Upper lobe of right lung (tissue), 1 donor: ENCODE results near the gene CMBL. TPM values are rescaled to one million over a fixed set of nuclear protein-coding genes. Genes with fewer than 3 reads are reported as not detected.

Experiments
- ATAC-seq: fragments of 200-7000 bp; cut with Tn5 transposase; one replicate; pipeline ENCODE4 v1.9.1; 2020; ENCODE audit warnings: mild to moderate bottlenecking, moderate library complexity
- DNase-seq: peaks from one replicate; pipeline ENCODE4 v3.0.0-alpha.2; 2020
- H3K27ac ChIP-seq: fragments of 200-600 bp; one replicate; pipeline ENCODE4 v1.8.0; 2022
- H3K27me3 ChIP-seq: fragments of 200-600 bp; one replicate; pipeline ENCODE4 v1.8.0; 2022; ENCODE audit warnings: mild to moderate bottlenecking
- H3K36me3 ChIP-seq: fragments of 200-600 bp; one replicate; pipeline ENCODE4 v1.8.0; 2022
- H3K4me1 ChIP-seq: fragments of 200-600 bp; one replicate; pipeline ENCODE4 v1.8.0; 2022
- H3K4me3 ChIP-seq: fragments of 200-600 bp; one replicate; pipeline ENCODE4 v1.8.0; 2022; ENCODE audit warnings: mild to moderate bottlenecking
- H3K9me3 ChIP-seq: fragments of 200-600 bp; one replicate; pipeline ENCODE4 v1.8.0; 2022
- intact Hi-C: fragments of 100-400 bp; cut with DNase I; formaldehyde crosslinking; loops from one replicate; pipeline ENCODE4 v1.11.0; 2022
- total RNA-seq: library from RNA; stranded (reverse); fragmentation: NEBNext Ultra II Directional; extraction: Animal tissue kit (Norgen Biotek cat#: 25700); gene quantifications from one replicate; pipeline ENCODE4 v1.2.1, GENCODE V29; 2021
- TF ChIP-seq, protein P1 (sequence below): fragments of 200-600 bp; IDR thresholded peaks from one replicate; pipeline ENCODE4 v1.8.0; 2022; ENCODE audit warnings: antibody characterized with exemption
- donor health status: DM: no; HTN: yes; CAD: no; lungs with severe emphysema.

Gene CMBL
- total RNA-seq, 1 donor from 2014 or later, result 21.8 TPM

DNA sequence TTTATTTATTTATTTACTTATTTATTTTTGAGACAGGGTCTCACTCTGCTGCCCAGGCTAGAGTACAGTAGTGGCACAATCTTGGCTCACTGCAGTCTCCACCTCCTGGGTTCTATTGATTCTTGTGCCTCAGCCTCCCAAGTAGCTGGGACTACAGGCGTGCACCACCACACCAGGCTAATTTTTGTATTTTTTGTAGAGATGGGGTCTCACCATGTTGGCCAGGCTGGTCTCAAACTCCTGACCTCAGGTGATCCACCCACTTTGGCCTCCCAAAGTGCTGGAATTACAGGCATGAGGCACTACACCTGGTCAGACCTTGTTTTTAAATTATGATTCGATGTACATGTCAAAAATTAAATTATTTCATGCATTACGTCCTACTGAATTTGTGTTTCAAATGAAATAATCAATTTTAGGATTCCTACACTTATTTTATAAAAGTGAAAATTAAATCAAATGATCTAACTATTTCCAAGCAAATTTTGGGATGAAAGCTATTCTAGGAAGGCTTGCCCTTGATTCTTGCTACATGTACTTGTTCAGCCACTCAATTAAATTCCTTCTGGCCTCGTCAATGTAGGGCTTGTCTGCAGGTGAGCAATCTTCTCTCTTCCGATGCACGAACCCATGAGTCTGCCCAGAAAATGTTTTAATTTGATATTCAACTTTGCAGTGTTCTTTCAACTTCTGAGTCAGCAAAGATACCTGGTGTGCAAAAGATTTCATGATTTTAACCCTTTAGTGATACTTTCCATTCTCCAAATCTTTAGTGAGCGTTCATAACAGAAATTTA, 27.6 kb downstream of the CMBL start:
- TF ChIP-seq, protein P1, sequence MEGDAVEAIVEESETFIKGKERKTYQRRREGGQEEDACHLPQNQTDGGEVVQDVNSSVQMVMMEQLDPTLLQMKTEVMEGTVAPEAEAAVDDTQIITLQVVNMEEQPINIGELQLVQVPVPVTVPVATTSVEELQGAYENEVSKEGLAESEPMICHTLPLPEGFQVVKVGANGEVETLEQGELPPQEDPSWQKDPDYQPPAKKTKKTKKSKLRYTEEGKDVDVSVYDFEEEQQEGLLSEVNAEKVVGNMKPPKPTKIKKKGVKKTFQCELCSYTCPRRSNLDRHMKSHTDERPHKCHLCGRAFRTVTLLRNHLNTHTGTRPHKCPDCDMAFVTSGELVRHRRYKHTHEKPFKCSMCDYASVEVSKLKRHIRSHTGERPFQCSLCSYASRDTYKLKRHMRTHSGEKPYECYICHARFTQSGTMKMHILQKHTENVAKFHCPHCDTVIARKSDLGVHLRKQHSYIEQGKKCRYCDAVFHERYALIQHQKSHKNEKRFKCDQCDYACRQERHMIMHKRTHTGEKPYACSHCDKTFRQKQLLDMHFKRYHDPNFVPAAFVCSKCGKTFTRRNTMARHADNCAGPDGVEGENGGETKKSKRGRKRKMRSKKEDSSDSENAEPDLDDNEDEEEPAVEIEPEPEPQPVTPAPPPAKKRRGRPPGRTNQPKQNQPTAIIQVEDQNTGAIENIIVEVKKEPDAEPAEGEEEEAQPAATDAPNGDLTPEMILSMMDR, result no peak
- no peaks in the 10 kb centered on the region for H3K4me1 ChIP-seq
- DNase-seq (no peak), ATAC-seq (no peak)
- H3K9me3 ChIP-seq, result no peaks in the 10 kb centered on the region
- H3K36me3 ChIP-seq, result no peaks in the 10 kb centered on the region
- intact Hi-C loops, result loop anchor here (10.0 kb wide), 1 partner anchor 145 kb away; no protein-coding TSS in a partner anchor
- H3K27ac ChIP-seq, result no peak overlapping the region
- no peak overlapping the region for H3K4me3 ChIP-seq
- H3K27me3 ChIP-seq, result no peaks in the 10 kb centered on the region

- no peak for ATAC-seq
- Histone ChIP-seq H3K27me3 (no peaks in the 10 kb centered on the region), H3K9me3 (no peaks in the 10 kb centered on the region), H3K4me1 (no peaks in the 10 kb centered on the region), H3K27ac (no peak overlapping the region), H3K36me3 (no peaks in the 10 kb centered on the region), H3K4me3 (no peak overlapping the region)
- intact Hi-C loops, result no loop called here
- DNase-seq, result no peak
- TF ChIP-seq, protein P1, result no peak
These were observed 28.4 kb downstream of the CMBL start for GRCh38 chr5:10279328-10279727.

- Histone ChIP-seq H3K27me3 (no peaks in the 10 kb centered on the region), H3K9me3 (no peaks in the 10 kb centered on the region), H3K4me1 (no peaks in the 10 kb centered on the region), H3K4me3 (no peak overlapping the region), H3K27ac (no peak overlapping the region), H3K36me3 (no peaks in the 10 kb centered on the region)
- ATAC-seq (no peak), DNase-seq (no peak)
- TF ChIP-seq, protein P1, result no peak
- intact Hi-C loops, result no loop called here
These were observed 28.9 kb downstream of the CMBL start for GRCh38 chr5:10278658-10279279.

GRCh38 chr5:10277773-10278630, 29.7 kb downstream of the CMBL start:
- Histone ChIP-seq H3K4me1 (no peaks in the 10 kb centered on the region), H3K36me3 (no peaks in the 10 kb centered on the region), H3K9me3 (no peaks in the 10 kb centered on the region), H3K27me3 (no peaks in the 10 kb centered on the region), H3K4me3 (no peak overlapping the region), H3K27ac (no peak overlapping the region)
- TF ChIP-seq, protein P1, result no peak
- no peak for DNase-seq
- peak; percentile 25 for ATAC-seq
- intact Hi-C loops, result no loop called here

DNA sequence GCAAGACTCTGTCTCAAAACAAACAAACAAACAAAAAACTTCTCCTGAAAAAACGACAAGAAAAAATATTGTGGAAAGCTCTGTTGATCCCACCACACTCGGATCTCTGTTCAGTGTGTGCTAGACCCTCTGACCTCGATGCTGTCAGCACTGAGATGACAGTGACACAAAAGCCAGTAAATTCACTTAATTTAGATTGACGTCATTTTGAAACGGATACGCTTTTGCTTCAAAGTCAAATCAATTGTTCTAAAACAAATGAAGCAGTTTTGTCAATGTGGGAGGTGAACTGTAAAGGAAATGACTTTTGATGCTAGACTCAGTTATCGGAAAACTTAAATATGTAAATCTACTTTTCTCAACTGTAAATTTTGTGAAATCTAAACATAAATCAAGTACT, 31.0 kb downstream of the CMBL start:
- Histone ChIP-seq H3K36me3 (no peaks in the 10 kb centered on the region), H3K27ac (no peak overlapping the region), H3K9me3 (no peaks in the 10 kb centered on the region), H3K4me3 (no peak overlapping the region), H3K4me1 (no peaks in the 10 kb centered on the region), H3K27me3 (no peaks in the 10 kb centered on the region)
- intact Hi-C loops, result no loop called here
- DNase-seq, result no peak
- TF ChIP-seq, protein P1, result no peak
- ATAC-seq, result no peak
